ENCODE measurements around the gene CLEC17A.
"Not testable (repeated sequence)": the region's sequence is repeated elsewhere in the genome, so short reads cannot be mapped to it uniquely, and the experiment has no call there.

The CLEC17A gene

GRCh38 chr19:14584372-14584771 is 1.5 kb downstream of the CLEC17A start:
- DNase-seq, result not testable (repeated sequence)

DNA sequence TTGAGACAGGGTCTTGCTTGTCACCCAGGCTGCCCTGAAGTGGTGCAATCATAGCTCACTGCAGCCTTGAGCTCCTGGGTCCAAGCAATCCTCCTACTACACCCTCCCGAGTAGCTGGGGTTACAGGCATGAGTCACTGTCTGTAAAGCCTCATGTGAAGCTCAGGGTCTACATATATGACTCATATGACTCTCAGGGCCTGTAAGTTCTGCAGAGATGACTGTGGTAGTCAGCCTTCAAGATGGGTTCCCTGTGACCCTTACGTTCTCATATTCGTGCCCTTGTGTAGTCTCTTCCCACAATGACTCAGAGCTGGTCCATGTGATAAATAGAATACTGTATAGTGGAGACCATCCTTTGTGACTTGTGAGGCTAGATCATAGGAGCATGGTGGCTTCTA is 2.3 kb downstream of the CLEC17A start:
- not testable (repeated sequence) for DNase-seq

- not testable (repeated sequence) for DNase-seq
These were observed 6.5 kb downstream of the CLEC17A start for GRCh38 chr19:14589433-14589832.

- DNase-seq, result no peak
These were observed 12.7 kb downstream of the CLEC17A start for GRCh38 chr19:14595558-14595957.

- no peak for DNase-seq
These were observed 16.8 kb downstream of the CLEC17A start for GRCh38 chr19:14599548-14600147.

DNA sequence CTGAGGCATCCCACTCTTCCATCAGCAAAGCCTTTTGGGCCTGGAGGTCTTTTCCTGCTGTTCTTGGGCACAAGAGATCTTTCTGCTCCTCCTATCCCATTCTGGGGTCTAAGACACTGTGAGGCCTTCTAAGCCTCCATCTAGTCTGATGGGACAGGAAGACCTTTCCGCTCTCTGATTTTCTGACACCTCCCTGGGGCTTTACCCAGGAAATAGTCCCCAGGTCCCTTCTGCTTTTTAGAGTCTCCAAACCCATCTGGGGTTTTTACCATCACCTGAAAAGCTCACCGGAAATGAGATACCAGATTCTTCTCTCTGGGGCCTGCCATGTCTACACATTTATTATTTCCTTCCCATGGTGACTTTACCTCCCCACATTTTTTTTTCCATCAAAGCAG is 21.1 kb downstream of the CLEC17A start:
- DNase-seq, result no peak

GRCh38 chr19:14606627-14607026 is 23.7 kb downstream of the CLEC17A start:
- no peak for DNase-seq

DNA sequence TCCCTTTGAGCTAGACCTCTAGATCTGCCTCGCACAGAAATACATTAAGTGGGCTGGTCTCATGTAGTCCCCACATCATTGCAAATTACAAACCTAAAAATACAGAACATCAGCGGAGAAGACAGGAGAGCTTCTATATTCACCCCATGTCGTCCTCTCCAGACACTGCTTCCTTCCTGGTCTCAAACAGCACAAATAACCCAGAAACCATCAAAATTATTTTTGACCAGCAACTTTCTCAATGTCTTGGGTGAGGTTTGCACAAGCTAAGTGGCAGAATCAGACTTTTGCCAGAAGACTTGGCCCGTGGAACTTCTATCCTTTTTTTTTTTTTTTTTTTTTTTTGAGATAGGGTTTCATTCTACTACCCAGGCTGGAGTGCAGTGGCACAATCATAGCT is 28.2 kb downstream of the CLEC17A start:
- DNase-seq, result no peak

GRCh38 chr19:14612242-14612641 is 29.4 kb downstream of the CLEC17A start:
- not testable (repeated sequence) for DNase-seq

GRCh38 chr19:14612657-14613056 is 29.8 kb downstream of the CLEC17A start:
- no peak for DNase-seq

DNA sequence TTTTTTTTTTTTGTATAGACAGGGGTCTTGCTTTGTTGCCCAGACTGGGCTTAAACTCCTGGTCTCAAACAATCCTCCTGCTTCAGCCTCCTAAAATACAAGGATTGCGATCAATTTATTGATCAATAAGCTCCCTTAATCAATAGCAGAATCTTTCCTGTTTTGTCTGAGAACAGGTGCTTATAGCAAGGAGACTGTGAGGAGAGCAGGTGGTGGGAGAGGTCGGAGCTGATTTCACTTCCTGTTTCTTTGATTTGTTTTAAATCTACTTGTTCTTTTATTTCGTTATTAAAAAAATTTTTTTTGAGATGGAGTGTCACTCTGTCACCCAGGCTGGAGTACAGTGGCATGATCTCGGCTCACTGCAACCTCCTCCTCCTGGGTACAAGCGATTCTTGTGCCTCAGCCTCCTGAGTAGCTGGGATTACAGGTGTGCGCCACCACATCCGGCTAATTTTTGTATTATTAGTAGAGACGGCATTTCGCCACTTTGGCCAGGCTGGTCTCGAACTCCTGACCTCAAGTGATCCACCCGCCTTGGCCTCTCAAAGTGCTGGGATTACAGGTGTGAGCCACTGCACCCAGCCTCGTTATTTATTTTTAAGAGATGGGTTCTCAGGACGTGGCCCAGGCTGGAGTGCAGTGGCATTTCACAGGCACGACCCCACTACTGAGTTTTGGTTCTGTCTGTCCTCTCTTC is 30.7 kb downstream of the CLEC17A start:
- not testable (repeated sequence) for DNase-seq

DNA sequence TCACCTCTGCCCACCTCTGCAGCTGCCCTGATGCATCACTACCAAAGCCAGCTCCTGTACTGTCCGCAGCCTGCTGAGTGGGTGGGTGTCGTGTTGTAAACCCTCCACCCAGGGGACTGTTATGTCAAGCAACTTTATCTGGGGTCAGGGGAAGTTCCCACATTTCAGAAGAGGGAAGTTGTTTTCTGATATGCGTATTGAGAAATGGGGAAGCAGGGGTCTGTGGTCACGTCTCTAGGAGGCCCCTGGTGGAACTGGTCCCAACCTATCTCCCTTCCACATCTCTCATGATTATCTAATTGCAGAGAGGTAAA is 31.2 kb downstream of the CLEC17A start:
- no peak for DNase-seq

DNA sequence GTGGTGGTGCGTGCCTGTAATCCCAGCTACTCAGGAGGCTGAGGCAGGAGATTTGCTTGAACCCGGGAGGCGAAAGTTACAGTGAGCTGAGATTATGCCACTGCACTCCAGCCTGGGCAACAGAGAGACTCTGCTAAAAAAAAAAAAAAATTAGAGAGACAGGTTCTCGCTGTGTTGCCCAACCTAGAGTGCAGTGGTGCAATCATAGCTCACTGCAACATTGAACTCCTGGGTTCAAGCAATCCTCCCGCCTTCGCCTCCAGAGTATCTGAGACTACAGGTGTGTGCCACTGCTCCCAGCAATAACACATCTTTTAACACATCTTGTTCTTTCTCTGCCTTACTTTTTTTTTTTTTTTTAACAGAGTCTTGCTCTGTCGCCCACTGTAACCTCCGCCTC is 32.7 kb downstream of the CLEC17A start:
- no peak for DNase-seq

DNA sequence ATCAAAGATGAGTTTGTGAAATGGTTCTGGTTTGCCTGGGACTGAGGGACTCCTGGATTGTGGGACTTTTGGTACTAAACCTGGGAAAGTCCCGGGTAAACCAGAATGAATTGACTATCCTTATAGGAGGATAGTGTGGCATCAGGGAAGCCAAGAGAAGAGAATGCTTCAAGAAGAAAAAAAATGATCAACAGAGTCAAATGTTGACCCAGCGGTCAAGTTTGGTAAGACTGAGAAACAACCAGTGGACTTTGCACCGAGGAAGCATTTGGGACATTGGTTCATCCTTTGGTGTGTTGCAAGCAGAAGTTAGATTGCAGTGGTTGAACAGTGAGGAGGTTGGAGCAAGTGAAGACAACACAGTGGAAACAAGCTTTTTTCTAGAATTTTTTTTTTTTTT is 33.5 kb downstream of the CLEC17A start:
- DNase-seq, result no peak

GRCh38 chr19:14619404-14619803 is 36.5 kb downstream of the CLEC17A start:
- no peak for DNase-seq

DNA sequence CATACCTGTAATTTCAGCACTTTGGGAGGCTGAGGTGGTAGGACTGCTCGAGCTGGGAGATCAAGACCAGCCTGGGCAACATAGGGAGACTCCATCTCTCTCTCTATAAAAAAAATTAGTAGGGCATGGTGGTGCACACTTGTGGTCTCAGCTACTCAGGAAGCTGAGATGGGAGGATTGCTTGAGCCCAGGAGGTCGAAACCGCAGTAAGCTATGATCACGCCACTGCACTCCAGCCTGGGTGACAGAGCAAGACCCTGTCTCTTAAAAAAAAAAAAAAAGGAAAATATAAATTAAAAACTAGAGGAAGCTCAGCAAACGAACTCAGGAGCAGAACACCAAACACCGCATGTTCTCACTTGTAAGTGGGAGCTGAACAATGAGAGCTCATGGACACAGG is 41.6 kb downstream of the CLEC17A start:
- not testable (repeated sequence) for DNase-seq

DNA sequence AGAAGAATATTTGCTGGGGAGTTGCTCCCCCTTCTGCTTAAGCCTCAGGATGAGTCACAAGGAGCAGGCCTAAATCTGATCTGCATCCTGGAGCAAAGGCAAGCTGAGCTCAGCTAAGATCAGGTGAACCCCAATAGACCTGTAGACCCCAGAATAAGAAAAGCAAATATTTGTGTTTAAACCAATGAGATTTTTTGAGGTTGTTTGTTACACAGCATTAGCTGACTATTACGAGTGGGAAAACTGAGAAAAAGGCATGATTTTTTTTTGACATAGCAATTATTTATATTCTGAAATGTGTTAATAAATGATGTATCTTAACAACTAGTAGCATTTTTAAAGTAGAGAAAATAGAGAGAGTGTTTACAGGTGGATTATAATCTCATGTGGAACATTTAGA is 46.7 kb downstream of the CLEC17A start:
- no peak for DNase-seq

DNA sequence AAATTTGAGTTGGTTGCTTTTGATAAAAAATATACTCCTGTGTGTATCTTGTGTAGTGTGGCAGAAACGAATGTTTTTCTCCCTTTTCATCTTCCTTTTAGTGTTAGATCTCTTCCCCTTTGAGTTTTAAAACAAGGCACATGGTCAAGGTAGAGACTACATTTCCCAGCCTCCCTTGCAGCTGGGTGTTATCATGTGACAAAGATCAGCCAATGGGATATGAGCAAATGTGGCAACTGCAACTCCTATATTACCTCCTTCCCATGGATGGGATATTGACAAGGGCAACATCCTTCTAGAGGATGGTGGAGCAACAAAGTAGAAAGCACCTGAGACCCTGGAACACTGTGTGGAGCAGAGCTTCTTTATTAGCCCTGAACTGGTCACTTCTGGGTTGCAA is 49.4 kb downstream of the CLEC17A start:
- no peak for DNase-seq

DNA sequence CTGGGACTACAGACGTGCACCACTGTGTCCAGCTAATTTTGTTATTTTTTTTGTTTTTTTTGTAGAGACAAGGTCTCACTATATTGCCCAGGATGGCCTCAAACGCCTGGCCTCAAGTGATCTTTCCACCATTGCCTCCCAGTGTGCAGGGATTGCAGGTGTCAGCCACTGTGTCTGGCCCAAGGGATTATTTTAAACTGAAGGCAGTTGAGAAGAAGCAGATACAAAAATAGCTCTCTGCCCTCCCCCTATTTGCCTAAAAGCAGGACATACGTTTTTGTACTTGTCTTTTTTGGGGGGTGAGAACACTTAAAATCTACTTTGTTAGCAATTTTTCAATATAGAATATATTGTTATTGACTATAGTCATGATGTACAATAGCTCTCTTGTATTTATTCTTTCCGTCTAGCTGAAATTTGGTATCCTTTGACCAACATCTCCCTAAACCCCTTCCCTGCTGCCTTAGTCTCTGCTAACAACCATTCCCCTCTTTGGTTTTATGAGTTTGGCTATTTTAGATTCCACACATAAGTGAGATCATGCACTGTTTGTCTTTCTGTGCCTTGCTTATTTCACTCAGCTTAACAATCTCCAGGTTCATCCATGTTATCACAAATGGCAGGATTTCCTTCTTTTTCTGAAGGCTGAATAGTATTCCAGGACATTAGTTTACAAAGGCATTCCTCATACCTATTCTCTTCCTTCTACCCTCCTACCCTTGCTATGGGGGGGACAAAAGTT is 56.8 kb downstream of the CLEC17A start:
- no peak for DNase-seq

- no peak for DNase-seq
These were observed 65.6 kb downstream of the CLEC17A start for GRCh38 chr19:14648506-14648905.

- no peak for DNase-seq
These were observed 66.1 kb downstream of the CLEC17A start for GRCh38 chr19:14649020-14649419.

DNA sequence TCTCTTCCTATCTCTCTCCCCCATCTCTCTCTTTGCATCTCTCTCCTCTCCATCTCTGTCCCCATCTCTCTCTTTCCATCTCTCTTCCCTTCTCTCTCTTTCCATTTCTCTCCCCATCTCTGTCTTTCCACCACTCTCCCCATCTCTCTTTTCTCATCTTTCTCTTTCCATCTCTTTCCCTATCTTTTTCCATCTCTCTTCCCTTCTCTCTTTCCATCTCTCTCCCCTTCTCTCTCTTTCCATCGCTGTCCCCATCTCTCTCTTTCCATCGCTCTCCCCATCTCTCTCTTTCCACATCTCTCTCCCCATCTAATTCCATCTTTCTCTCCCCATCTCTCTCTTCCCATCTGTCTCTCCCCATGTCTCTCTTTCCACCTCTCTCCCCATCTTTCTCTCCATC is 67.3 kb downstream of the CLEC17A start:
- DNase-seq, result no peak

DNA sequence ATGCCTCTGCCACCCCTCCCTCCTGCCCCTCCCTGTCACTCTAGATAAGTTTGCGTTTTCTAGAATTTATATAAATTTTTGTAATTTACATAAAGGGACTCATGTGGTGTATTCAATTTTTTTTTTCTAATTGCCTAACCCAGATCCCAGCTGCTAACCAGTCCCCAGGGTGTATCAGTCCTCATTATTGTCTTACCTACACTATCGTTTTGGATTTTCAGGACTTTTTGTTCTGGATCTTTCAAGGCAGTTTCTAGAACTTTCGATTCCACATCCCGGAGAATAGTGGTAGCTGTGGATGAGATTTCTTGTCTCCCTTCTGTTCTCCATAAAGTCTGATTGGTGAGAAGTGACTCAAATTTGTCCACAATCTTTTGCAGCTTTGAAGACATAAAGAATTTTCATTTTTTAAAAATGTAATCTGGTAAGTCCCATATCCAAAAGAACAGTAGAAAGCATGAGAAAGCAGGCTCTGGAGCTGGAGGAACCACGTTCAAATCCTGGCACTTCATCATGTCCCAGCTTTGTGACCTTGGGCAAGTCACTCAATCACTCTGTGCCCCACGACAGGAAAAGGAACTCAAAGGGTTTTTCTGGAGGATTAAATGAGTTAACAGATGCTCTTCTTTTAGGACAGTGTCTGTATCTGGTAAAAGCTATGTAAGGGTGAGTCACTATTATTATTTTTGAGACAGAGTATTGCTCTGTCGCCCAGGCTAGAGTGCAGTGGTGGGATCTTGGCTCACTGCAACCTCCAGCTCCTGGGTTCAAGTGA is 72.1 kb downstream of the CLEC17A start:
- DNase-seq, result no peak

DNA sequence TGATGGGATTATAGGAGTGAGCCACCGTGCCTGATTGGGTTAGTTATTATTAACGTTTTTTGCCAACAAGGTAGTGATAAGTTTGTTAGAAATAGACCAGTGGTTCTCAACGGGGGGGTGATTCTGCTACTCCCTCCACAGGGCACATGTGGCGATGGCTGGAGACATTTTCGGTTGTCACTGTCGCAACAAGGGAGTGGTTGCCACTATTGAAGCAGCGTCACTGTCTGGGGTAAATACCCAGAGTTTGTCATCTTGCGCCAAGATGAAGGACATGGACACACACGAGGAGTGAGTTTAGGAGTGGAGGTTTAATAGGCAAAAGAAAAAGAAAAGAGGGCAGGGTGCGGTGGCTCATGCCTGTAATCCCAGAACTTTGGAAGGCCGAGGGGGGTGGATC is 72.8 kb downstream of the CLEC17A start:
- DNase-seq, result no peak
